Activated T-cell treated with anti-CD3 and anti-CD28 coated beads for 1 hour (primary cell): ENCODE results near the gene MYMK.

Source experiments
- DNase-seq: peaks from one replicate; pipeline ENCODE4 v3.0.0-alpha.2; 2020; ENCODE audit warnings: low read depth

MYMK gene

GRCh38 chr9:133485531-133486260, 39.1 kb downstream of the MYMK start:
- DNase-seq: no peak

DNA sequence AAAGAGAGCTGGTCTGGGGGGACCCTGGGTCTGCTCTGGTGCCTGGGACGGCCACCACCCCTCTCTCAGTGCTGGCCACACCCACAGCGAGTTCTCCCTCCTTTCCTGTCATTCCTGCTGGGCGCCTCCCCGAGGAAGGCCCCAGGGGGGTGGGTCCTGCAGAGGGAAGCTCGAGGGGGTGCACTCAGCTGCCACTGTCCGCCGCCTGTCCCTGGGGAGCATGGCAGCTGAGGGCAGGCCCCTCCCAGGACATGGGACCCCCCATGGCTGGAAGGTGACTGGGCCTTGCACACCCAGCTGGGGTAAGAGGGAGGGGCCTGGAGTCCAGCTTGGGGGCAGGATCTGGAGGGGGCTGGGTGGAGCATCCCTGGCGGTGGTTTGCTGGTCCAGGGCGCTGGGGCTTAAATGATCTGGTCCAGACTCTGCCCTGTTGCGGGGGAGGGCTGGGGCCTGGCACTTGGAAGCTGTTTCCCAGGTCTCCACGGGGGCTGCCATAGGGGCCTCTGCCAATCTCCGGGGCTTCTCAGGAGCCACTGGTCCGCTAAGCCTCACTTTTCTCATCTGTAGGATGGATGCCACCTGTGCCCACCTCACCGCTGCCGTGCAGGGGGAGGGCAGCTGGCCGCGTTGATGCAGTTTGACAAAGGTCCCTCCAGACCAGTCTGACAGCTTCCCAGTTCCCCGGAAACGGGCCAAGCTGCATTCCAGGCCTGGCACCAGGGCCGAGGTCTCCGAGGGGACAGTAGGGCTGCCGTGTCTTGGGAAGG, 39.9 kb downstream of the MYMK start:
- DNase-seq: no peak

GRCh38 chr9:133483611-133484010, 41.1 kb downstream of the MYMK start:
- DNase-seq: no peak

DNA sequence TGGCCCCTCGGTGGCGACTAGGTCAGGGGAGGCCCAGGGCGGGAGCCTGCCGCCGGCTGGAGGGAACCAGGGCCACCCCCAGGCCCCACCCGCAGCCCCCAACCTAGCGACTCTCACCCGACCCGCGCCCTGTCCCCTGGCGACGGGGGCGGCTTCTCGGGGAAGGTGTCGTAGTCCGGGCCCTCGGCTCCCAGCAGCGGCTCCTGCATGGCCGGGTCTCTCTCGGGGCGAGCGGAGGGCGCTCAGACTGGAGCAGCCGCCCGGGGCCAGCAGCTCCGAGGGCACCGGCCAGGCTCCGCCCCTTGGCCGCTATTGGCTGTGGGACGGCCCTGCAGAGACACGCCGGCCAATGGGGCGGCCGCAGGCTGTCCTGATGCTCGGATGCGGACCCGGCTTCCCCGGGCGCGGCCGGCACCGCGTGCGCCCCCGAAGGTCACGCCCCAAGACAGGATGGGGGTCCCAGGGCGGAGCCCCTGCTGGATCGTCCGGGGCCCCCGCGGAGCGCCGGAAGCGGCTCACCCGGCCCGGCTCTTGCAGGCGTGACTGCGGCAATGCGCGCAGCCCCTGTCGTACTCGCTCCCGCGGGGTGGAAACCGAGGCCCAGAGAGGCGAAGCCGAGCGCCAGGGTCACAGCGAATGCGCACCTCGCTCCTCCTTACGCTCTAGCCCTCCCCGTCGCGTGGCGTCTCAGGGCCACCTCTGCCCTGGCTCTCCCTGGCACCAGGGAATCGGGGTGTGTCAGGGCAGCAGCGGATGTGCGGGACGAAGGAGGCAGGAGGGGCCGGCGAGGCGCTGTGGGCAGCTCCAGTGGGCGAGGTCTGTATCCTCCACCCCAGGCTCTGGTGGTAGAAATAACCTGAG, 45.7 kb downstream of the MYMK start, which contains the start of gene SLC2A6:
Gene SLC2A6 (minus strand): TSS at position 249 of the 861 bp plus-strand sequence. CDS start 40 bp downstream, at position 209.
- DNase-seq: peak; percentile 68

- no peak for DNase-seq
Measured at GRCh38 chr9:133477992-133478850, 46.5 kb downstream of the MYMK start.

GRCh38 chr9:133477461-133477860, 47.3 kb downstream of the MYMK start:
- DNase-seq: no peak

DNA sequence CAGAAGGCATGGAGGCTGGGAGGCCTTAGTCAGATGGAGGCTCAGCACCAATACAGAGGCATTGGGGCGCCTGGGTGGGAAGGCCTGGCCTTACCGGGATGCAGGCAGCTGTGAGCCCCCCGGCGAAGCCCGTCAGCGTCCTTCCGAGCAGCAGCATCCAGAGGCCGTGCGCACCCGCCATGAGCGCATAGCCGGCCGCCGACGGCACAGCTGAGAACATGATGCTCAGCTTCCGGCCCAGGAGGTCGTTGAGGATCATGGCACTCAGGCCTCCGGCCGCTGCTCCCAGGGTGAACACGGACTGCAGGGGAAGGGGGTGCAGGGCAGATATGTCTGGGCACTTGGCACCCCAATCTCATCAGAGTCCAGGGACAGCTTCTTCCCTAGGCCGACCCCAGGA, 47.8 kb downstream of the MYMK start:
- DNase-seq: no peak

GRCh38 chr9:133476036-133476931, 48.5 kb downstream of the MYMK start:
- no peak for DNase-seq

GRCh38 chr9:133475292-133476012, 49.3 kb downstream of the MYMK start:
- no peak for DNase-seq

DNA sequence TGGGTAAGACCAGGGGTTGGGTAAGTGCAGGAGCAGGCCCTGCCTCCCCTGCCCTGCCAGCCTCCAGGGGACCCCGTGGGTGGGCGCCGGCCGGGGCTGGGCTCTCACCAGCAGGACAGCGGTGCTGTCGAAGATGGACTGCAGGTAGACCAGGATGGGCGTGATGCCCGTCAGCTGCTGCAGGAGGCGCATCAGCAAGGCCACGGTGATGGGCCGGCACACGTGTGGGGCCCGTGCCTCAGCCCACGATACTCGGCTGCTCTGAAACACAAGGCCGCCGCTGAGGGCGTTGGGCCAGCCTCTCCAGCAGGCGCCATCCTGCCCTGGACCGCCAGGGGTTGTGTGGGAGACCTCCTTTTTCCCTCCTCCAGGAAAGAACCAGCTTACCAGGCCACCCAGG, 49.9 kb downstream of the MYMK start:
- no peak for DNase-seq

DNA sequence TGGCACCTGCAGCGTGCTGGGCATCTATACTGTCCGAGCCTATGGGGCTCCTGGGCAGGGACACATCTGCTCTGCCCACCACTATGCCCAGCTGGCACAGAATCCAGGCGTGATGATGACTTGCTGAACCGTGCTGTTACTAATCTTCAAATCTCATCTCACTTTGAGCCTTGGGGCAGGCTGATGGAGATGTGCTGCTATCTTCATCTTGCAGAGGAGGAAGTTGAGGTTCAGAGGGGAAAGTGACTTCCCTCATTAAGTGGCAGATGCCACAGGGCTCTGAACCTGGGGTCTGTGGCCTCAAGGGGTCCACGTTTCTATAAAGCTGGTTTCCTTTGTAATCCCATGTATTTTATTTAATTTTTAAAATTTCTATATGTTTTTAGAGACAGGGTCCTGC, 50.5 kb downstream of the MYMK start:
- DNase-seq: no peak

GRCh38 chr9:133473743-133474142, 51.0 kb downstream of the MYMK start:
- no peak for DNase-seq

DNA sequence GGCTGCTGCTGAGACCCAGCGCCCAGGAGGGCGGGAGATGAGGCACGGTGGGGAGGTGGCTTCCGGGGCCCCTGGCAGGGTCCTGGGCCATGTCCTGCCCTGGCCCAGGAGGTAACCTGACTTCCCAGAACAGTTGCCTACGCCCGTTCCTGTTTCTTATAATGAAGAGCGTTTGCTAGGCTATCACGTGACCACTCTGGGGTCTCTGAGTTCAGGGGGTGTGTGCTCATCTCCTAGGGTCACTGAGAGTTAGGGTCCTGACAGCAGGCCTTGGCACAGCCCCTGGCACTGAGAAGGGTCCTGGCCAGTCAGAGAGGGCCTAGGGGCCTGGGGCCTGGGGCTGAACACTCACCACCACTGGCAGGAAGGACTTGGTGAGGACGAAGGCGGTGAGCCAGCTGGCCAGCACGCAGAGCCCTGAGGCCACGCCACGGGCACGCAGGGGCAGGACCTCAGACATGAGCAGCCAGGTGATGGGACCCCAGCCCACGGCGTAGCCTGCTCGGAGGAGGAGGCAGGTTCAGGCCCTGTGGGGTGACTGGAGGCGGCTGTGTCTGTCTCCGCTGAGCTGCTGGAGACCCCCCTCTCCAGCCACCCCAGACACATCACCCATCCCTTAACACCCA, 51.9 kb downstream of the MYMK start:
- no peak for DNase-seq

DNA sequence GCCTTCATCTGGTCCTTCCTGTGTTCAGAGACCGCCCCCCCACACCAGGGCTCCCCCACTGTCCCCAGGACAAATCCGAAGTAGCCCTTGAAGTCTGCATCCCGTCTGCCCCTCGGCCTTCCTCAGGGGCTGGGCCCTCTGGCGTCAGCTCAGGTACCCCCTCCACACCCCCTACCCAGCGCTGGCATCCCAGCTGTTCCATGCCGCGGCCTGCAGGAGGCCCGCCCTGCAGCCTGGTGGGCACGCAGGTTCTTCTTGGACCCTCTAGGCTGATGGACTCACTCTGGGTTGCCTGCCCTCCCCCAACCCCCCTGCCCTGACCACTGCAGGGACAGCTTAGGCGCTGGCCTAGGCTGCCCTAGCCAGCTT, 52.5 kb downstream of the MYMK start:
- DNase-seq: no peak

- DNase-seq: no peak
Measured at GRCh38 chr9:133471551-133472276, 53.0 kb downstream of the MYMK start.

GRCh38 chr9:133470988-133471387, 53.8 kb downstream of the MYMK start:
- no peak for DNase-seq

DNA sequence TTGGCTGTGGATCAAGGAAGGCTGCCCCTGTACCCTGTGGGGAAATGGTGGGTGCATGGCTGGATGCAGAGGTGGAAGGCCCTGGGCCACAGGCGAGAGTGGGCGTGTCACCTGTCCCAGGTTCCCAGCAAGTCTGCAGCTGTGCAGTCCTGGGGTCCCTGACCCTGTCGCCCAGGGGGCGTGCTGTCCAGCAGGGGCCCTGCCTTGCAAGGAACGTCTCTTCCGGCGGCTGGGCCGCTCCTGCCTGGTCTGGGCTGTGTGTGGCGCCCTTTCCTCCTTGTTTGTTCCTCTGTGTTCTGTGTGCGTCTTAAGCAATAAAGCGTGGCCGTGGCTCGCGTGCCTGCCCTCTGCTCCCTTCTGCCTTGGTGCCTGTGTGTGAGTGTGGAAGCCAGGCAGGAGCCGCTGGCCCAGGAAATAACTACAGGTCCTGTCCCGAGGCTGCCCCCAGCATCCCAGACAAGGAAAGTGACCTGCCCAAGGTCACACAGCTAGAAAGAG, 54.3 kb downstream of the MYMK start:
- no peak for DNase-seq

- DNase-seq: no peak
Measured at GRCh38 chr9:133468777-133469421, 55.9 kb downstream of the MYMK start.
